ENCODE measurements around the gene THRB. TPM values are rescaled to one million over a fixed set of nuclear protein-coding genes. Genes with fewer than 3 reads are reported as not detected.

The THRB gene
- total and polyA plus RNA-seq, 9 of the 15 experiments (the other 6 are each of a cell fraction or from before 2014, with no cell fraction given), result 1.7 to 14.9 (median 6.9) TPM

- TF ChIP-seq PREB (CRISPR knock-in tag; IDR thresholded peaks at IDR 0.05) (no peak), RFX1 (IDR thresholded peaks at IDR 0.05) (no peak), CREB1 (IDR thresholded peaks at IDR 0.05) (no peak; the same call in 1 of the 2 replicates), CREB1 (CRISPR knock-in tag; IDR thresholded peaks at IDR 0.05) (0 out of 2 replicates have a peak, but pooled peaks have one; percentile 5), HNRNPK (IDR thresholded peaks at IDR 0.05; ENCODE audit: low read depth, low read length, poor library complexity, severe bottlenecking) (peak; percentile 41), RBM14 (IDR thresholded peaks at IDR 0.05; ENCODE audit: borderline replicate concordance, insufficient read depth, low read depth, low read length) (0 out of 2 replicates have a peak, but pooled peaks have one; percentile 13), ERF (CRISPR knock-in tag; IDR thresholded peaks at IDR 0.05) (0 out of 2 replicates have a peak, but pooled peaks have one; percentile 29), RBM25 (IDR thresholded peaks at IDR 0.05; ENCODE audit: low read depth, low read length, severe bottlenecking) (peak; percentile 4), CREBBP (IDR thresholded peaks at IDR 0.05; ENCODE audit: low read depth, low read length) (no peak), PTBP1 (IDR thresholded peaks at IDR 0.05; ENCODE audit: low read depth, low read length) (peak; percentile 58; the same call in 1 of the 2 replicates), RNF2 (IDR thresholded peaks at IDR 0.05) (peak; percentile 89; the same call in 1 of the 2 replicates)
Observed at GRCh38 chr3:24495326-24495994, 810 bp upstream of the THRB start (continued).

Data from K562 (cell line).